Measurements from ENCODE around the gene SPRR2E.
"Not testable (repeated sequence)": the region's sequence is repeated elsewhere in the genome, so short reads cannot be mapped to it uniquely, and the experiment has no call there.

The SPRR2E gene

GRCh38 chr1:153094426-153094825 is at the start of gene SPRR2E:
Gene SPRR2E, minus strand, starts transcription at chr1:153094526. Its CDS starts 775 bp downstream, at chr1:153093751.
- no peak for DNase-seq

DNA sequence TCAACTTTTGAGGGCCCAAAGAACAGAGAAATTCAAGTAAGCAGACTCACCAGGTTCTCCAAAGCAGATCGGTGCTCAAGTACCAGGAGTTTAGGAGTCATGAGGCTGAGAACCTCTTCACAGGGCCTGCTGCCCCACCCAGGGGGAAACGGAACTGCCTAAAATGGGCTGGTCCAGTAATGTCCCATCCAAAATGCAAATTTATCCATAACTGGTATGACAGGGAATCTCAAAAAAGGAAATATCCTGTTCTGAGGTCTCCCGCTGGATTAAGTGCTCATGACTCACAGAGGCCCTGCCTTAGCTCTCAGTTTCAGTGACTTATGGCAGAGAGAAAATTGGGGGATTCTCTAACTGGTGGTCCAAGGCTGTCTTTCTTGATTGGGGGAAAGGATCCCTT is 47.1 kb upstream of the SPRR2E start:
- no peak for DNase-seq

DNA sequence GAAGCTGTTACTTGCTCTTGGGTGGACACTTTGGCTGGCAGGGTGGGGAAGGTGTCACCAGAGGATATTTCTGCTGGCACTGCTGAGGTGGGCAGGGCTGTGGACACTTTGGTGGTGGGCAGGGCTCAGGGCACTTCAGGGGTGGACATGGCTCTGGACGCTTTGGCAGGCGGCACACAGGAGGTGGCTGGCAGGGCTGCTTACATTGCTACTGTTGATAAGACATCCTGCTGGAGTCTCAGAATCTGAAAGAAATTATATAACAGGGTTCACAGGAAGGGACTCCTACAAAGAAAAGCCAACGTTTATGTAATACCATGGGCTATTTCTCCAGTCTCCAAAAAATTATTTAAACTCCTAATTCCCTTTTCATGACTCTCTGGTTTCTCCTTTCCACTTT is 46.2 kb upstream of the SPRR2E start:
- DNase-seq, result no peak

GRCh38 chr1:153133743-153134142 is 39.4 kb upstream of the SPRR2E start:
- DNase-seq, result no peak

DNA sequence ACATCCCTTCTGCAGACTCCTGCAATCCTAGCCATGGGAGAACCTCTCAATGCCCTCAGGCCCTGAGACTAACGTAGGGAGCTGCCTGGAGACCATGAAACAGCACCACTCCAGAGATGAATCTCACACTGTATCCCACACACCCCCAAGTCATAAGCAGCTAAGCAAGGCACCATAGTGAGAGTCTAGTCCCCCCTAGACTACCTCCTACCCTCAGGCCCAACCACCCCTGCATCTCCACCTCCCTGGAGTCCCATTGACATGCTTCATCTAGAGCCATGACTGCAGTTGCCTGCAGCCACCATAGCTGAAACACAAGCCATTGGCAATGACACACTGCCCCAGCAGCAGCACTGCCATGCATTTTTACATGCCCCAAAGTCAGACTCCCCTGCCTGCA is 38.9 kb upstream of the SPRR2E start:
- DNase-seq, result no peak

- DNase-seq, result not testable (repeated sequence)
These were observed 34.4 kb upstream of the SPRR2E start for GRCh38 chr1:153128688-153129087.

DNA sequence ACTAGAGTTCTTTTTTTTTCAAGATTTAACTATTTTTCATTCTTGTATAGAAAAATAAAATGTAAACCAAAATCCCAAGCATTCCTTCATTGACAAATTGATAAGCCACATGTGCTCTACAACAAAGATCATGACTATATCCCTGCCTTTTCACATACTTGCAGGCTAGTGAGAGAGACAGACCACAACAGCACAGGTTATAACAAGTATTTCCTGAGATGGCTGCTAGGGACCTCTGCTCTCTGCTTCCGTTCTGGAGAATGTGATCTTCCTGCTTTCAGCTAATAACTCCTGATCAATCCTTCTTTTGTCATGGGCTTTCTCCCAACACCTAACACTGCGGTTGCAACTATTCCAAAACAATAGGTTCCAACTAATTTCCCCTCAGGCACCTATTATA is 33.0 kb upstream of the SPRR2E start:
- no peak for DNase-seq

DNA sequence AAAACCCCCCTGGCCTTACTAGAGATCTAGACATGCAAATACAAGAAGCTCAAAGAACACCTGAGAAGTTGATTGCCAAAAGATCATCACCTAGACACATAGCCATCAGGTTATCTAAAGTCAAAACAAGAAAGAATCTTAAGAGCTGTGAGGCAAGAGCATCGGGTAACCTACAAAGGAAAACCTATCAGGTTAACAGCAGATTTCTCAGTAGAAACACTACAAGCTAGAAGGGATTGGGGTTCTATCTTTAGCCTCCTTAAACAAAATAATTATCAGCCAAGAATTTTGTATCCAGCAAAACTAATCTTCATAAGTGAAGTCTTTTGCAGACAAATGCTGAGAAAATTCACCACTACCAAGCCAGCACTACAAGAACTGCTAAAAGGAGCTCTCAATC is 31.2 kb upstream of the SPRR2E start:
- DNase-seq, result no peak

GRCh38 chr1:153123793-153124192 is 29.5 kb upstream of the SPRR2E start:
- DNase-seq, result not testable (repeated sequence)

DNA sequence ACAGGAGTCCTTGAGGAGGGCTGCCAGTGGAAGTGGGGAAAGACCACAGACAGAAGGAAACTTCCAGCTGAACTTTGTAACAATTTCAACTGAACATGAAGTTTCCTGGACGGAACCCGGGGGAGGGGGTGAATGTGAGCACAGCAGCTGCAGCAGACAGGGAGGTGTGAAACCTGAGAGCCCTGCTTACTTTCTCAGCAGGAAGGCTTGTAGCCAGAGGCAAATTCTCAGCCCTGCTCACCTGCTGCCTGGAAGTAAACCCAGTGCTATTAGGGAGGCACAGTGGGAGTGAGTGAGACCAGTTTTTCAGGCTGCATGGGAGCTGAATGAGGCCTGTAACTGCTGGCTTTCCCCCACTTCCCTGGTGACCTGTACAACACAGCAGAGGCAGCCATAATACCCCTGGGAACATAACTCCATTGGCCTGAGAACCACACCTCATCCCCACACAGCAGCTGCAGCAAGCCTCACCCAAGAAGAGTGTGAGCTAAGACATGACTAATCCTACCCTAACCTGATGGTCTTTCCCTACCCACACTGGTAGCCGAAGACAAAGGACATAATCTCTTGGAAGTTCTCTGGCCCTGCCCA is 28.6 kb upstream of the SPRR2E start:
- DNase-seq, result no peak

DNA sequence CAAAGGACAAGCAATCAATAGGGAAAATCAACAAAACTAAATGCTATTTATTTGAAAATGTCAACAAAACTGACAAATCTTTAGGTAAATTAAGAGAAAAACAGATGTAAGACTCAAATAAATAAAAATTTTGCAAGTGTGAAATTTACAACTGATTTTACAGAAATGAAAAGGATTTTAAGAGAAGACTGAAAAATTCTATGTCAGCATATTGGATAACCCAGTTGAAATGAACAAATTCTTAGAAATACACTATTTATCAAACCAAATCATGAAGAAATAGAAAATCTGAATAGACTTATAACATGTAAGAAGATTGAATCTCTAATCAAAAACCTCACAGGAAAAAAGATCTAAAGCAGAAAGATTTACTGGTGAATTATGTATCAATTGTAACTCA is 26.6 kb upstream of the SPRR2E start:
- no peak for DNase-seq

DNA sequence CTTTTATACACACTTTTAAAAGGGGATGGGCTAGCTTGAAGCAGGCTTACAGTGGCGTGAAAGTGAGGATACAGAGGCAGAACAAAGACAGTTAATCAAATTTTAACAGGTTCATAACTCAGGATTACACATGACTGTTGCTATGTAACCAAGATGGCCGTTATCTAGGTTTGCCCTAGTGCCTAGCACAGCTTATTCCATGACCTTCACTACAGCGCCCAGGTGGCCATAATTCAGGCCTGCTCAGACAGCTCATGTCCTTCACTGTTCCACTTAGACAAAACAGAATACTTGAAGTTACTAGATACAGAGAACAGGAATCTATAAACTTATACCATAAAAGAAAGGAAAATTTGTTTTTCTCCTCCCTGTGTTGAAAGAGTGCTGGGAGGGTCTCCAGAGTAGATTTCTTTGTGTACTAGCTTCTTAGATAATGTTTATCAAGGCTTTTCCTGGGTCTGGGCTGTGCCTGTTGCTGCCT is 25.2 kb upstream of the SPRR2E start:
- DNase-seq, result no peak

DNA sequence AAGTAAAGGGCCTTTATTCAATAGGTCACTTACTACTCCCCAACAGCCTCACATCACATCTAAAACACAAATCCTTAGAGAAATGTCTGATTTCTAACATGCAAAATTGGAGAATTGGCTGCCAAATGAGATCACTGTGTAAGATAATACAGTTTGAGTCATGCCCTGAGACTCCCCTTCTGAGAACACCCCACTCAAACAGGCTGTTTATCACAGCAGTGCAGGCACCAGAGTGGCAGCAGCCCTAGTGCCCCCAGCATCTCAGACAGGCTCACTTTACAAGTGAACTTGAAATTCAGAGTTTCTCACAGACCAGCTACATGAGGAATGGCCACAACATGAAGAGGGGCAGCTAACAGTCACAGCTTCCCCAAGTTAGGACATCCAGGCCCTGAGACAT is 20.9 kb upstream of the SPRR2E start:
- not testable (repeated sequence) for DNase-seq

GRCh38 chr1:153113416-153113815 is 19.1 kb upstream of the SPRR2E start, which contains the start of gene SPRR2F:
Gene SPRR2F, minus strand, starts transcription at chr1:153113516. Its CDS starts 783 bp downstream, at chr1:153112733.
- no peak for DNase-seq

- DNase-seq, result not testable (repeated sequence)
These were observed 18.1 kb upstream of the SPRR2E start for GRCh38 chr1:153112454-153112853.

- no peak for DNase-seq
These were observed 5.9 kb upstream of the SPRR2E start for GRCh38 chr1:153100245-153100644.

DNA sequence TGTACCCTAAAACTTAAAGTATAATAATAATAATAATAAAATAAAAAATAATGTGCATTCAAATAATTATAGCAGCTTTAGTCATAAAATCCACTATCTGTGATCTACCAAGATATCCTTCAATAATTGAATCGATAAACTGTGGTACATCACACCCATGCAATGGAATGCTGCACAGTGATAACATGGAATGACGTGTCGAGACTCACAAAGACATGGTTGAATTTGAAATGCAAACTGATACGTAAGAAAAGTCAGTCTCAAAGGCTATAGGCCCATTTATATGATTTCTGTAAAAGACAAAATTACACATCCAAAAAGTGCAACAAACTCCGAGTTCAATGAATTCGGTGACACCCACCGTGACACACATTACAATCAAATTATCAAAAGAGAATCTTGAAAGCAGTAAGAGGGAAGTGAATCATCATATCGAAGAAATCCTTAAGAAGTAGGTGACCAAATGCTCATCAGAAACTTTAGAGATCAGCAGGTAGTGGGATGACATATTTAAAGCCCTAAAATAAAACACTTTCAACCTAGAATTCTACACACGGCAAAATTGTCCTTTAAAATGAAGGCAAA is 5.2 kb upstream of the SPRR2E start:
- no peak for DNase-seq

GRCh38 chr1:153095764-153096163 is 1.4 kb upstream of the SPRR2E start:
- no peak for DNase-seq

DNA sequence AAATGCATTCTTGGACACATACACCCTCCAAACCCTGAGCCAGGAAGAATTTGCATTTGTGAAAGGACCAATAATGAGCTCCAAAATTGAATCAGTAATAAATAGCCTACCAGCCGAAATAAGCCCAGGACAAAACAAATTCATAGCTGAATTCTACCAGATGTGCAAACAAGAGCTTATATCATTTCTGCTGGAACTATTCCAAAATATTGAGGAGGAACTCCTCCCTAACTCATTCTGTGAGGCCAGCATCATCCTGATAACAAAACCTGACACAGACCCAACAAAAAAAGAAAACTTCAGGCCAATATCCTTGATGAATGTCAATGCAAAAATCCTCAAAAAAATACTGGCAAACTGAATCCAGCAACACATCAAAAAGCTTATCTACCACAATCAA is 6.7 kb downstream of the SPRR2E start:
- no peak for DNase-seq

DNA sequence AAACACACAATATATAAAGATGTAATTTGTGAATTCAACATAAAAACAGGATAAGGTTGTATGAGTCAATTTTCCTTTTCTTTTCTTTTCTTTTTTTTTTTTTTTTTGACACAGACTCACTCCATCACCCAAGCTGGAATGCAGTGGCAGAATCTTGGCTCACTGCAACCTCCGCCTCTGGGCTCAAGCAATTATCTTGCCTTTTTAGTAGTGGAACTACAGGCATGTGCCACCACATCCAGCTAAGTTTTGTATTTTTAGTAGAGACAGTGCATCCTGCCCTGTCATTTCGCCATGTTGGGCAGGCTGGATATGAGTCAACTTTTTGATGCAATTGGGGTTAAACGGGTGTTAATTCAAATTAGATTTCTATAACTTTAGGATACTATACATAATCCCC is 12.6 kb downstream of the SPRR2E start:
- no peak for DNase-seq

- no peak for DNase-seq
These were observed 21.3 kb downstream of the SPRR2E start for GRCh38 chr1:153072806-153073726.

DNA sequence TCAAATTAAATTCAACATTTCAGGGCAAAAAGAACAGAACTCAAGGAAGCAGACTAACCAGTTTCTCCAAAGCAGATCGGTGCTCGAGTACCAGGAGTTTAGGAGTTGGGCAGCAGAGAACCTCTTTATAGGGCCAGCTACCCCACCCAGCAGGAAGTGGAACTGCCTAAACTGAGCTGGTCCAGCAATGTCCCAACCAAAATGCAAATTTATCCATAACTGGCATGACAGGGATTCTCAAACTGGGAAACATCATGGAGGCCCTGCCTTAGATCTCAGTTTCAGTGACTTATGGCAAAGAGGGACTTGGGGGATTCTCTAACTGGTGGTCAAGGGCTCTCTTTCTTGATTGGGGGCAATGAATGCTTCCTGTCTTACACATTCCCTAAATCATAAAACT is 22.8 kb downstream of the SPRR2E start, which contains the start of gene SPRR2B:
TSS of gene SPRR2B (minus strand) at position 101 of the 400 bp plus-strand sequence. CDS start 772 bp downstream, outside the sequence.
- DNase-seq, result no peak

DNA sequence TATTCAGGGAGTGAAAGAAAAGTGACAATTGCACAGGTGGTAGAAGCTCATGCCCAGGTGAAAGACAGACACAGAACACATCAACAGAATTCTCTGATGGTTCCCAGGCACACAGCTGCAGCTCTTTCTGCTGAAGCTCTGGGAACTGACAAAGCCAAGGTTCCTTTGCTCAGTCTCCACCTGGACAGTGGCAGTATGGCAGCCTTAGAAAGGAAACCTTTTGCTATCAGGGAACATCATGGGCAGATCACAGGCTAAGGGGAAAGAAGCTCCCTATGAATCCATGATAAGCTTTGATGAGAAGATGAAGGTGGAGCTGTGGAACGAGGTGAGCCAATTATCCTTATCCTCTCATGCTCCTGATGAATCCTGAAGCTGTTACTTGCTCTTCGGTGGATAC is 24.1 kb downstream of the SPRR2E start:
- DNase-seq, result no peak

Data from NCI-H524 (cell line).